Nephron (organoid): ENCODE measurements around the gene SLCO4C1.

Experiments used
- H3K27ac Mint-ChIP-seq, 3 experiments: 2 replicates each; pipeline ENCODE4 v1.8.0; 2020; ENCODE audit warnings: mixed read lengths in 3 of 3, mild to moderate bottlenecking in 2 of 3, moderate library complexity in 1 of 3
- H3K27me3 Mint-ChIP-seq: 2 replicates; pipeline ENCODE4 v1.8.0; 2021; ENCODE audit warnings: low read depth, mild to moderate bottlenecking, moderate library complexity, mixed read lengths
- H3K36me3 Mint-ChIP-seq: 2 replicates; pipeline ENCODE4 v1.8.0; 2020; ENCODE audit warnings: low read depth, mixed read lengths
- H3K4me1 Mint-ChIP-seq: 2 replicates; pipeline ENCODE4 v1.8.0; 2020; ENCODE audit warnings: mixed read lengths
- H3K4me3 Mint-ChIP-seq, 3 experiments: 2 replicates each; pipeline ENCODE4 v1.8.0; 2020; ENCODE audit warnings: mild to moderate bottlenecking in 3 of 3, mixed read lengths in 3 of 3, moderate library complexity in 2 of 3
- H3K9me3 Mint-ChIP-seq: 2 replicates; pipeline ENCODE4 v1.8.0; 2020; ENCODE audit warnings: mixed read lengths
- TF ChIP-seq, protein P1 (sequence below), 3 experiments: fragments of 200-600 bp; sonication (generic); IDR thresholded peaks; one replicate each; pipeline ENCODE4 v1.5.0; 2021; ENCODE audit warnings: antibody characterized with exemption in 3 of 3; ENCODE audit not compliant: unreplicated experiment in 3 of 3

The SLCO4C1 gene

DNA sequence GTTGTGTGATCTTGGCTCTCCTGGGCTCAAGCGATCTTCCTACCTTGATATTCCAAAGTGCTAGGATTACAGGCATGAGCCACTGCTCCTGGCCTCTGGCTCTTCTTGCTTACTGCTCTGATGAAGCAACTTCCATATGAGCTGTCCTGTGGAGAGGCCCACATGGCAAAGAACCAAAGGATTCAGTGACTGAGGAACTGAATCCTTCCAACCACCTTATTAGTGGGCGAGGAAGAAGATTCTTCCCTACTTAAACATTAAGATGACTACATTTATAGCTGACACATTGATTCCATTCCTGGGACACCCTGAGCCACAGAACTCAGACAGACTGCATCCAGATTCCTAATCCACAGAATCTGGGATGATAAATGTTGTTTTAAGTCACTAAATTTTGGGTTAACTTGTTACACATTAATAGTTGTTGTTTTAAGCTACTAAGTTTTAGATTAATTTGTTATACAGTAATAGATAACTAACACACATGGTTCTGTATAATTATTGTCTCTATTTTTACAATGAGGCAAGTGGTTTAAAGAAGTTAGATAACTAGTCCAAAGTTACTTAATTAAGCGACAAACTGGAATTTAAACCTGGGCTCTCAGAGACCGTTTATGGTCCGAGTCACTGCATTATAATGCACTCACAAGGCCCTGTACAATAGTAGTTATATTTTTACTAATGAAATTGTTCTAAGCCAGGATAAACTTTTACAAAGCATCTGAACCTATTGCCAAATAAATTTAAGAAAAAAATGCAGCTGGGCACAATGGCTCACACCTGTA is 16.7 kb upstream of the SLCO4C1 start:
- Mint-ChIP-seq H3K36me3 (no peaks in the 10 kb centered on the region), H3K27me3 (no peaks in the 10 kb centered on the region), H3K4me3 (no peak overlapping the region), H3K4me1 (no peaks in the 10 kb centered on the region), H3K9me3 (no peaks in the 10 kb centered on the region), H3K27ac (peak overlapping the region; percentile 39 to 71 (median 64))
- TF ChIP-seq, protein P1, sequence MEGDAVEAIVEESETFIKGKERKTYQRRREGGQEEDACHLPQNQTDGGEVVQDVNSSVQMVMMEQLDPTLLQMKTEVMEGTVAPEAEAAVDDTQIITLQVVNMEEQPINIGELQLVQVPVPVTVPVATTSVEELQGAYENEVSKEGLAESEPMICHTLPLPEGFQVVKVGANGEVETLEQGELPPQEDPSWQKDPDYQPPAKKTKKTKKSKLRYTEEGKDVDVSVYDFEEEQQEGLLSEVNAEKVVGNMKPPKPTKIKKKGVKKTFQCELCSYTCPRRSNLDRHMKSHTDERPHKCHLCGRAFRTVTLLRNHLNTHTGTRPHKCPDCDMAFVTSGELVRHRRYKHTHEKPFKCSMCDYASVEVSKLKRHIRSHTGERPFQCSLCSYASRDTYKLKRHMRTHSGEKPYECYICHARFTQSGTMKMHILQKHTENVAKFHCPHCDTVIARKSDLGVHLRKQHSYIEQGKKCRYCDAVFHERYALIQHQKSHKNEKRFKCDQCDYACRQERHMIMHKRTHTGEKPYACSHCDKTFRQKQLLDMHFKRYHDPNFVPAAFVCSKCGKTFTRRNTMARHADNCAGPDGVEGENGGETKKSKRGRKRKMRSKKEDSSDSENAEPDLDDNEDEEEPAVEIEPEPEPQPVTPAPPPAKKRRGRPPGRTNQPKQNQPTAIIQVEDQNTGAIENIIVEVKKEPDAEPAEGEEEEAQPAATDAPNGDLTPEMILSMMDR (IDR thresholded peaks at IDR 0.05; ENCODE audit: unreplicated experiment in 3 of 3): no peak

DNA sequence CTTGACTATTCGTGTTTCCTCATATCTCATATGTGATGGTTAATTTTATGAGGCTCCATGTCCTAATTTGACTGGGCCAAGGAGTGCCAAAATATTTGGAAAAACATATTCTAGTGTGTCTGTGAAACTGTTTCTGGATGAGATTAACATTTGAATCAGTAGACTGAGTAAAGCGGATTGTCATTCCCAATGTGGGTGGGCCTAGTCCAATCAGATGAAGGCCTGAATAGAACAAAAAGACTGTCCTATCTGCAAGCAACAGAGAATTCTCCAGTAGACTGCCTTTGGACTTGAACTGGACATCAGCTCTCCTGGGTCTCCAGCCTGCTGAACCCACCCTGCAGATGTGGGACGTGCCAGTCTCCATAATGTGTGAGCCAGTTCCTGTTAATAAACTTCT is 13.5 kb upstream of the SLCO4C1 start:
- Mint-ChIP-seq H3K27me3 (no peaks in the 10 kb centered on the region), H3K27ac (no peak overlapping the region)

GRCh38 chr5:102307232-102307631 is 11.1 kb upstream of the SLCO4C1 start:
- no peaks in the 10 kb centered on the region for H3K27me3 Mint-ChIP-seq
- H3K9me3 Mint-ChIP-seq: no peaks in the 10 kb centered on the region
- no peaks in the 10 kb centered on the region for H3K4me1 Mint-ChIP-seq
- no peak overlapping the region for H3K4me3 Mint-ChIP-seq
- TF ChIP-seq, protein P1 (IDR thresholded peaks at IDR 0.05; ENCODE audit: unreplicated experiment in 3 of 3): no peak
- H3K36me3 Mint-ChIP-seq: no peaks in the 10 kb centered on the region
- H3K27ac Mint-ChIP-seq: no peak overlapping the region

More for the DNA sequence above, 13.5 kb upstream of the SLCO4C1 start:
- Mint-ChIP-seq H3K4me3 (no peak overlapping the region), H3K4me1 (no peaks in the 10 kb centered on the region), H3K9me3 (no peaks in the 10 kb centered on the region), H3K36me3 (no peaks in the 10 kb centered on the region)
- TF ChIP-seq, protein P1 (IDR thresholded peaks at IDR 0.05; ENCODE audit: unreplicated experiment in 3 of 3): no peak

DNA sequence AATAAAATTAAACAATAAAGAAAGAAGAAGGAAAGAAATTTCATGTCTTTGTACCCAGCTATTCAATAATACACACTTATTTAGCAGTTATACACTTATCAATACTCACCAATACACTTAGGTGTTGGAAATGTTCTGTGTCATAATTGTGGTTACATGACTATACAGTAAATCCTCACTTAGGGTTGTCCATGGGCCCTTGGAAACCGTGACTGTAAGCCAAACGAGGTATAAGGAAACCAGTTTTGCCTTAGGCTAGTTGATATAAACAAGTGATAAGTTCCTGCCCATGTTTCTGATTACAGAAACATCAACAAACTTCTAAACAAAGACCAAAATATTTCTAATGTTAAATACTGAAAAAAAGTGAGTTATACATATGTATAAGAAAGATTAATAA is 10.0 kb upstream of the SLCO4C1 start:
- Mint-ChIP-seq H3K36me3 (no peaks in the 10 kb centered on the region), H3K27ac (no peak overlapping the region), H3K4me3 (no peak overlapping the region), H3K27me3 (no peaks in the 10 kb centered on the region), H3K4me1 (no peaks in the 10 kb centered on the region), H3K9me3 (peaks cover 2% of the 10 kb centered on the region)
- TF ChIP-seq, protein P1 (IDR thresholded peaks at IDR 0.05; ENCODE audit: unreplicated experiment in 3 of 3): no peak

- Mint-ChIP-seq H3K27me3 (peaks cover 16% of the 10 kb centered on the region), H3K4me1 (peaks cover 15% of the 10 kb centered on the region), H3K27ac (peak overlapping the region; percentile 1 to 70 (median 15)), H3K4me3 (peak overlapping the region; percentile 82 to 92 (median 85)), H3K36me3 (no peaks in the 10 kb centered on the region), H3K9me3 (no peaks in the 10 kb centered on the region)
- TF ChIP-seq, protein P1 (IDR thresholded peaks at IDR 0.05; ENCODE audit: unreplicated experiment in 3 of 3): no peak
These were observed 428 bp downstream of the SLCO4C1 start for GRCh38 chr5:102295534-102296177.
